GM12801 (cell line): Measurements from ENCODE around the gene THRB.

Experiments
- CTCF ChIP-seq: IDR thresholded peaks from one replicate; pipeline ENCODE4 v1.5.1; 2011; ENCODE audit warnings: control low read depth; ENCODE audit not compliant: insufficient read length; ENCODE audit errors: extremely low read depth

Gene THRB

GRCh38 chr3:24155276-24155675 lies 339.4 kb downstream of the THRB start:
- no peak for TF ChIP-seq CTCF

- TF ChIP-seq CTCF, result no peak
These were observed 339.9 kb downstream of the THRB start for GRCh38 chr3:24154781-24155180.

- TF ChIP-seq CTCF, result no peak
These were observed 340.5 kb downstream of the THRB start for GRCh38 chr3:24154013-24154695.

GRCh38 chr3:24151594-24151993 lies 343.1 kb downstream of the THRB start:
- TF ChIP-seq CTCF, result no peak

GRCh38 chr3:24149032-24149431 lies 345.6 kb downstream of the THRB start:
- no peak for TF ChIP-seq CTCF

GRCh38 chr3:24145981-24146822 lies 348.4 kb downstream of the THRB start:
- TF ChIP-seq CTCF, result no peak

GRCh38 chr3:24145481-24145880 lies 349.2 kb downstream of the THRB start:
- TF ChIP-seq CTCF, result no peak
